Measurements from ENCODE around the gene ZBTB24.

DNA sequence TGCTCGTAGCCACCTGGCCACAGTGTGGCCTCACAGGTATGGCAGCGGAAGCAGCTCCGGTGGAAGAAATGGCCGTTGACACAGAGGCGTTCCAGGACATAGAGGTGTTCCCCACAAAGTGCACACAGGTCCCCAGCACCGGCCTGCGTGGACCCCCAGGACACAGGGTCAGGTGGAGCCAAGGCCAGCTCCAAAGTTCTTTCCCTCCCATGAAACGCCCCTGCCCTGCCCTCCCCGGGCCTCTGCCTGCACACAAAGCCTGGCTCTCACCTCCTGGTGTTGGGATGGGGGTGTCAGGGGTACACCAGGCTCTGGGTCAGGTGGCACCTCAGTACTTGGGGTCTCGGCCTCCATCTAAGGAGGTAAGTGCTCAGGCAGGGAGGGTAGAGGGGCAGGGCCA is 35.9 kb downstream of the ZBTB24 start:
- TF ChIP-seq, protein P1, sequence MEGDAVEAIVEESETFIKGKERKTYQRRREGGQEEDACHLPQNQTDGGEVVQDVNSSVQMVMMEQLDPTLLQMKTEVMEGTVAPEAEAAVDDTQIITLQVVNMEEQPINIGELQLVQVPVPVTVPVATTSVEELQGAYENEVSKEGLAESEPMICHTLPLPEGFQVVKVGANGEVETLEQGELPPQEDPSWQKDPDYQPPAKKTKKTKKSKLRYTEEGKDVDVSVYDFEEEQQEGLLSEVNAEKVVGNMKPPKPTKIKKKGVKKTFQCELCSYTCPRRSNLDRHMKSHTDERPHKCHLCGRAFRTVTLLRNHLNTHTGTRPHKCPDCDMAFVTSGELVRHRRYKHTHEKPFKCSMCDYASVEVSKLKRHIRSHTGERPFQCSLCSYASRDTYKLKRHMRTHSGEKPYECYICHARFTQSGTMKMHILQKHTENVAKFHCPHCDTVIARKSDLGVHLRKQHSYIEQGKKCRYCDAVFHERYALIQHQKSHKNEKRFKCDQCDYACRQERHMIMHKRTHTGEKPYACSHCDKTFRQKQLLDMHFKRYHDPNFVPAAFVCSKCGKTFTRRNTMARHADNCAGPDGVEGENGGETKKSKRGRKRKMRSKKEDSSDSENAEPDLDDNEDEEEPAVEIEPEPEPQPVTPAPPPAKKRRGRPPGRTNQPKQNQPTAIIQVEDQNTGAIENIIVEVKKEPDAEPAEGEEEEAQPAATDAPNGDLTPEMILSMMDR (IDR thresholded peaks at IDR 0.05; ENCODE audit: borderline replicate concordance, extremely low read depth, low read length, poor library complexity, severe bottlenecking): no peak
- no peak for TF ChIP-seq EZH2 (IDR thresholded peaks at IDR 0.05; ENCODE audit: borderline replicate concordance, low read depth, low read length, severe bottlenecking)
